RWPE1 (cell line): Measurements from ENCODE around the gene ZFPL1.

Experiments
- CTCF ChIA-PET: fragments of 350-600 bp; sonication (Branson Sonifier 250); formaldehyde crosslinking; extraction: SDS; loops from one replicate; lab custom pipeline; 2021; lab: Yijun Ruan, JAX
- POLR2A ChIA-PET: fragments of 400-600 bp; formaldehyde crosslinking; extraction: SDS; loops from one replicate; lab custom pipeline; 2020; ENCODE audit warnings: antibody characterized with exemption; ENCODE audit not compliant: low non-redundant PET; lab: Yijun Ruan, JAX
- DNase-seq: peaks from one replicate; pipeline ENCODE4 v3.0.0; 2012; ENCODE audit warnings: low spot score
- H3K27ac ChIP-seq: fragments of 450-650 bp; 2 replicates; pipeline ENCODE4 v1.5.1; 2017
- CTCF ChIP-seq: fragments of 450-650 bp; conservative IDR thresholded peaks from 2 replicates; pipeline ENCODE4 v1.5.1; 2017; ENCODE audit warnings: low read depth, mild to moderate bottlenecking

The ZFPL1 gene

GRCh38 chr11:65095974-65096806 is 12.2 kb downstream of the ZFPL1 start, which contains the start of gene VPS51:
TSS of gene VPS51 (plus strand) at chr11:65096214. CDS start at chr11:65096251, 37 bp downstream.
- ChIA-PET POLR2A (interaction anchor here (1.3 kb wide), 1 partner anchor 86 kb away, joined by 3 read pairs; the partner anchor contains the start of gene CAPN1), CTCF (interaction anchor here (0.7 to 3.1 kb wide), 2 partner anchors 14 to 17 kb away, joined by 3 to 13 read pairs; no protein-coding TSS in a partner anchor)
- no peak for TF ChIP-seq CTCF
- peak; percentile 93 for DNase-seq
- H3K27ac ChIP-seq, result peak within 1 kb of the TSS; percentile 85

DNA sequence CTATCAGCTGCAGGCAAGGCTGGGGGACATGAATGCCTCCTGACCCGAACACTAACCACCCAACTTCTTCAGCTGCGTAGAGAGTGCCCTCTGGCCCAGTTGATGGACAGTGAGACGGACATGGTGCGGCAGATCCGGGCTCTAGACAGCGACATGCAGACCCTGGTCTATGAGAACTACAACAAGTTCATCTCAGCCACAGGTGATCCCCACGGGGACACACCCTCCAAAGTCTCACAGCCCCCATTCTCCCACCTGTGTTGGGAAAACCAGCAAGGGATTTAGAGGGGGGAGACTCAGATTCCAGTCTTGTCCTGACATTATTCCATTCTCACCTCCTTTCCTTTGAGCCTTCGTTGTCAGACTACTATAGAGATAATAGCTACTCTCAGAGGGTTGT is 12.9 kb downstream of the ZFPL1 start:
- CTCF ChIA-PET, result interaction anchor here (0.7 to 3.1 kb wide), 3 partner anchors 11 to 16 kb away, joined by 3 to 13 read pairs (median 3); no protein-coding TSS in a partner anchor
- DNase-seq, result no peak
- POLR2A ChIA-PET, result interaction anchor here (0.7 to 1.3 kb wide), 2 partner anchors 38 to 85 kb away, joined by 3 read pairs; partner anchors contain the start of gene CAPN1
- TF ChIP-seq CTCF, result no peak
- H3K27ac ChIP-seq, result peak overlapping the region; percentile 85

DNA sequence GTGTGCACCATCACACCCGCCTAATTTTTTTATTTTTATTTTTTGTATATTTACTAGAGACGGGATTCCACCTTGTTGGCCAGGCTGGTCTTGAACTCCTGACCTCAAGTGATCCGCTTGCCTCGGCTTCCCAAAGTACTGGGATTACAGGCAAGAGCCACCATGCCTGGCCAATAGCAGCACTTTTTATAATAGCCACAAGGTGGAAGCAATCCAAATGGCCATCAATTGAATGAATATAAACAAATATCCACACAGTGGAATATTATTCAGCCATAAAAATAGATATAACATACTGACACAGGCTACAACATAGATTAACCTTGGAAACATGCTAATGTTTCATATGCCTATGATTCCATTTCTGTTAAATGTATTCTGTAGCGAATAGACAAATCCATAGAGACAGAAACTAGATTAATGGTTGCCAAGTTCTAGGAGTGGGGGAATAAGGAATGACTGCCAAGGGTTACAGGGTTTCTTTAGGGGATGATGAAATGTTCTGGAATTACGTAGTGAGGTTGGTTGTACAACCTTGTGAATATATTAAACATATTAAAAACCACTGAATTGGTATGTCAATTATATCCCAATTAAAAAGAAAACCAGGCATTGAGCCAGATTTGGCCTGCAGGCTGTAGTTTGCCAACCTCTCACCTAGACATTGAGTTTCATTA is 16.8 kb downstream of the ZFPL1 start:
- ChIA-PET POLR2A (interaction anchor here (0.6 kb wide), 1 partner anchor 322 kb away, joined by 4 read pairs; the partner anchor contains the start of gene NEAT1), CTCF (interaction anchor here (0.6 to 2.0 kb wide), 2 partner anchors 8 to 10 kb away, joined by 5 to 10 read pairs; no protein-coding TSS in a partner anchor)
- no peak overlapping the region for H3K27ac ChIP-seq
- no peak for TF ChIP-seq CTCF
- no peak for DNase-seq

- ChIA-PET POLR2A (interaction anchor here (0.7 kb wide), 1 partner anchor 257 kb away, joined by 3 read pairs; no protein-coding TSS in a partner anchor), CTCF (interaction anchor here (0.6 to 2.0 kb wide), 4 partner anchors 8 to 300 kb away, joined by 3 to 10 read pairs (median 4); partner anchors contain the start of gene TM7SF2)
- no peak for TF ChIP-seq CTCF
- DNase-seq, result no peak
- no peak overlapping the region for H3K27ac ChIP-seq
Observed at GRCh38 chr11:65102142-65103095, 18.4 kb downstream of the ZFPL1 start.

DNA sequence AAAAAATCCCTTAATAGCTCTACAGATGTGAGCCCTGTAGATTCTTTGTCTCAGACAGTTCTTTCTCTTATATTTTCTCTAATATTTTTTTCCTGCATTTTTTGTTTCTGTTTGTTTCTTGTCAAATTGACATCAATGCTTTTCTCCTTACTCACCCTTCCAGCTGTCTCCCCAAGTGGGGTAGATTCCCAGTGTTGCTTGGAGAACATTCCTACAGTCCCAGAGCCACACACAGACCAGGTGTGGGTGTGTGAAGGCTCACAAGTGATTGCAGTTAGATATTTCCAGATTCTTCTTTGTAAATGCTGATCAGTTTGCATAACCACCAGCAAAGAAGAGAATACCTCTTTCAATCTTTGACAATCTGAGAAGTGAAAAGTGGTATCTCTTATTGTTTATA is 19.5 kb downstream of the ZFPL1 start:
- no peak for DNase-seq
- no peak overlapping the region for H3K27ac ChIP-seq
- CTCF ChIA-PET, result interaction anchor here (0.6 to 1.0 kb wide), 5 partner anchors 8 to 112 kb away, joined by 3 to 5 read pairs (median 3); partner anchors contain the start of genes SNX15 and TM7SF2
- TF ChIP-seq CTCF, result no peak
- POLR2A ChIA-PET, result no interaction called here
